Thymus (tissue), 11 donors: ENCODE measurements around the gene UGT3A1. TPM values are rescaled to one million over a fixed set of nuclear protein-coding genes. Genes with fewer than 3 reads are reported as not detected.
"Not testable (repeated sequence)": the region's sequence is repeated elsewhere in the genome, so short reads cannot be mapped to it uniquely, and the experiment has no call there.

Experiments used
- DNase-seq, 9 donors: peaks; one replicate each; pipeline ENCODE4 v3.0.0-alpha.2; 2013; ENCODE audit warnings: low spot score in 9 of 9, low read depth in 6 of 9, missing footprints in 1 of 9
- H3K27ac ChIP-seq, 2 donors: one replicate each; pipeline ENCODE4 v1.5.1; 2013; ENCODE audit warnings: control low read depth in 1 of 2, low read depth in 1 of 2, low read length in 1 of 2, mild to moderate bottlenecking in 1 of 2, moderate library complexity in 1 of 2
- H3K27me3 ChIP-seq, 2 donors: one replicate each; pipeline ENCODE4 v1.5.1; 2013; ENCODE audit warnings: low read length in 1 of 2; ENCODE audit not compliant: control insufficient read depth in 2 of 2, insufficient read depth in 1 of 2
- H3K36me3 ChIP-seq, 2 donors: one replicate each; pipeline ENCODE4 v1.5.1; 2013; ENCODE audit warnings: low read length in 1 of 2, mild to moderate bottlenecking in 1 of 2, moderate library complexity in 1 of 2; ENCODE audit not compliant: control insufficient read depth in 2 of 2, insufficient read depth in 2 of 2
- H3K4me1 ChIP-seq, 2 donors: one replicate each; pipeline ENCODE4 v1.5.1; 2013; ENCODE audit warnings: low read length in 2 of 2; ENCODE audit not compliant: control insufficient read depth in 2 of 2, insufficient read depth in 2 of 2
- H3K4me3 ChIP-seq, 2 donors: one replicate each; pipeline ENCODE4 v1.5.1; 2013; ENCODE audit warnings: low read length in 2 of 2, control low read depth in 1 of 2, mild to moderate bottlenecking in 1 of 2
- H3K9me3 ChIP-seq, 2 donors: one replicate each; pipeline ENCODE4 v1.5.1; 2013; ENCODE audit warnings: low read length in 1 of 2, mild to moderate bottlenecking in 1 of 2; ENCODE audit not compliant: control insufficient read depth in 2 of 2, insufficient read depth in 1 of 2
- WGBS: extraction: QIAGEN DNeasy Blood & Tissue Kit; methylation state at CpG from one replicate; pipeline ENCODE4 v1.1.7; 2013; 5-methylcytosine and 5-hydroxymethylcytosine counted together
- polyA plus RNA-seq: library from polyadenylated mRNA; stranded (reverse); fragments of 200-250 nt; gene quantifications from one replicate; pipeline ENCODE4 v1.2.3, GENCODE V29; 2013
- total RNA-seq: library from RNA; stranded (reverse); fragments of 120-200 nt; gene quantifications from one replicate; pipeline ENCODE4 v1.2.4, GENCODE V29; 2013
- donor health status: healthy.

Gene UGT3A1
- total and polyA plus RNA-seq, 2 donors: 0.09 to 0.11 TPM

DNA sequence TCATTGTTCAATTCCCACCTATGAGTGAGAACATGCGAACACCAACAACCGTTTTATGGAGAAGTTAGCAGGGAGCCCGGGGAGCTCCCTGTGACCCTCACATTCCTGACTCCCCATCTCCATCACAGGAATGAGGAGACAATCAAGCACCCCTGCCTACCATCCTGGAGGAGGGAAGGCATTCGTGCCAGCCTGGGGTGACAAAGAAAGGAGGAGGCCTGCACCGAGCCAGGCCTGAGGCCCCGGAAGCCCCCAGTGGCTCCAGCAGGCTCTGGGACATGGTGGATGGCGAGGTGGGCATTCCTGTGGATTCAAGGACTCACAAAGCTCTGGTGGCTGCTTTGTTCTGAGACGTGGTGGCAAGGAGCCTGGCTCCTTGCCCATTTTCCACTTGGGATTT lies 36.5 kb upstream of the UGT3A1 start:
- Histone ChIP-seq H3K4me3 (no peak overlapping the region), H3K27me3 (no peaks in the 10 kb centered on the region), H3K4me1 (no peaks in the 10 kb centered on the region), H3K27ac (no peak overlapping the region), H3K9me3 (no peaks in the 10 kb centered on the region), H3K36me3 (no peaks in the 10 kb centered on the region)
- no peak for DNase-seq
- 94% methylated on average over 8 of the region's 8 CpGs for WGBS

DNA sequence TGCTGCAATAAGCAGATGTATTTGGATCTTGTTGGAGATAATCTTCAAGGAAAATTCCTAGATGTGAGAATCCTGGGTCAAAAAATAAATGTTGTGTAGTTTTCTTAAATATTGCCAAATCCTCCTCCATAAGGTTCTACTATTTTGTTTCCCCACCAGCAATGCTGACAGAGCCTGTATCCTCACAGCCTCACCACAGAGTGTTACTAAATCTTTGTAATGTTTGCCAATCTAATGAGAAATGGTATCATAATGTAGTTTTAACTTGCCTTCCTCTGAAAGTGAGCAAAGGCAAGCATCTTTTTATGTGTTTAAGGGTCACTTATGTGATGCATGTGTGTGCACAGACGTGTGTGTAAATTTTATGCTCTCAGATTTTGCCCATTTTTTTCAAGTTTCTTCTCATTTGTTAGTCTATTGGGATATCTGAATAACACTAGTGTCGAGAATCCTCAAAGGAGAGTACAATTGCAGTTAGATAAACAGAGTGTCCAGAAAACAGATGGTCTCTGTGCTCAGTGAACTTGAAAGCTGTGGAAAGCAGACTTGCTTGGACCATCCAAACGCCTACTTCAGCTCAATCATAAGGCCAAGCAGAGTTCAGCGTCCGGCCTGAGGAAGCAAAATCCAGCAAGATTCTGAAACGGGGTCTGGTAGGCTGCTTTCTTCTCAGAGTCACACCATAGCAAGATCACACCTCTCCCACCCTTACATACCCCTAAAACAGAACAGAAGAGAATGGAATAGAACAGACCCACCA lies 35.7 kb upstream of the UGT3A1 start:
- H3K4me3 ChIP-seq: no peak overlapping the region
- no peaks in the 10 kb centered on the region for H3K9me3 ChIP-seq
- H3K27me3 ChIP-seq: no peaks in the 10 kb centered on the region
- WGBS: 94% methylated on average over 6 of the region's 6 CpGs
- no peaks in the 10 kb centered on the region for H3K4me1 ChIP-seq
- H3K27ac ChIP-seq: no peak overlapping the region
- H3K36me3 ChIP-seq: no peaks in the 10 kb centered on the region
- DNase-seq: no peak

DNA sequence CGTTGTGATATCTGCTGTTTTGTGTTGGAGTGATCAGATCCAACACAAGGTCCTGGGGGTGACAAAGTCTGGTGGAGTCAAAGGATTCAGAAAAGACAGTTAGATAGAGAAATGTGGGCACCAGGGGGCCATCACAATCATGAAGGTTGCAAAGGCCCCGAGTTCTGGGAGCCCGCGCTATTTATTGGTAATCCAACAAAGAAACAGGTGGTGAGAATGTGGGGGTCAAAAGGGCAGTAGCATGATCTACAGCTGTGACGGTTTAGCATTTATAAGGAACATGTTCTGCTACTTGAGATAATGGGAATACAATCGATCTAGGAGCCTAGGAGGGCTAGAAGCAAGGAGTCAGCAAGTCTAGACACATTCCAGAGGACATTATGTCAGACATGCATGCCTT lies 31.1 kb upstream of the UGT3A1 start:
- not testable (repeated sequence) for H3K36me3 ChIP-seq, H3K27ac ChIP-seq, H3K4me3 ChIP-seq, H3K9me3 ChIP-seq, H3K27me3 ChIP-seq, H3K4me1 ChIP-seq, DNase-seq
- WGBS: 92% methylated on average over 6 of the region's 6 CpGs

DNA sequence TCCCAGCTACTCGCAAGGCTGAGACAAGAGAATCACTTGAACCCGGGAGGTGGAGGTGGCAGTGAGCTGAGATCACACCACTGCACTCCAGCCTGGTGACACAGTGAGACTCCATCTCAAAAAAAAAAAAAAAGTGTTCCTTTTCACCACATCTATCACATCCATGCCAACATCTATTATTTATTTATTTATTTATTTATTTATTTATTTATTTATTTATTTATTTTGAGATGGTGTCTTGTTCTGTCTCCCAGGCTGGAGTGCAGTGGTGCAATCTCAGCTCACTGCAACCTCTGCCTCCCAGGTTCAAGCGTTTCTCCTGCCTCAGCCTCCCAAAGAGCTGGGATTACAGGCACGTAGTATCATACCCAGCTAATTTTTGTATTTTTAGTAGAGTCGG lies 28.4 kb upstream of the UGT3A1 start:
- H3K4me1 ChIP-seq, DNase-seq, H3K9me3 ChIP-seq, H3K27me3 ChIP-seq, H3K36me3 ChIP-seq, H3K27ac ChIP-seq, H3K4me3 ChIP-seq: not testable (repeated sequence)
- WGBS: 96% methylated on average over 5 of the region's 5 CpGs

DNA sequence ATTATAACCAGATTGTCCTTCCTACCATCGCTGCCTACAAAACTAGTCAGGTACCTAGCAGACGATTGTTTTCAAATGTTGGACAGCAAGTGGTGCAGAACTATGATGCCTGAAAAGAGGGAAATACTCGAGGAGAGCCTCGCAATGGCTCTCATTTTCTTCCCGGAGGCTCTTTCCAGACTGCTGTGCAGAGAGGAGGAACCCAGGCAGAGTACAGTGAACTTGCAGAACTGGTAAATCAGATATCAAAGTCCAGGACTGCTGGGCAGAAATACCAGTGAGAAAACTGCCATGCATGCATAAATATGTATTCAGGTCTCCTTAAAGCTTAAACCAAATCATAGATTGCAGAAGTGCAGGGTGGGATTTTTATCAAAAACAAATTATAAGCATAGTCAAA lies 26.4 kb upstream of the UGT3A1 start:
- Histone ChIP-seq H3K27me3 (no peaks in the 10 kb centered on the region), H3K4me3 (no peak overlapping the region), H3K27ac (no peak overlapping the region), H3K36me3 (no peaks in the 10 kb centered on the region), H3K4me1 (no peaks in the 10 kb centered on the region), H3K9me3 (peaks cover 4 to 16% of the 10 kb centered on the region in 2 donors)
- WGBS: 88% methylated on average over 5 of the region's 5 CpGs
- no peak for DNase-seq

DNA sequence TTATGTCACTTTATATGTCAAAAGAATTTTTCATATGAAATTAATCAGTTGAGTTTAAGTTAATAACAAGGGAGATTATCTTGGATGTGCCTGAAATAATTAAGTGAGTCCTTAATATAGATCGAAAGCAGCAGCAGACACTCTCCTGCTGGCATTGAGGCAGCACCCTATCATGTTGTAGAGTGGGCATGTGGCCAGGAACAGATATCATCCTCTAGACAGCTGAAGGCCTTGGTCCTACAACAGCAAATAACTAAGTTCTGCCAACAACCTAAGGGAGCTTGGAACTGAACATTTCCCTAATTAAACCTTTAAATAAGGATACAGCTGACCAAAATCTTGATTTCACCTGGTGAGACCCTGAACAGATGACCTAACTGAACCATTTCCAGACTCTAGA lies 25.8 kb upstream of the UGT3A1 start:
- Histone ChIP-seq H3K27ac (no peak overlapping the region), H3K4me1 (no peaks in the 10 kb centered on the region), H3K27me3 (no peaks in the 10 kb centered on the region), H3K36me3 (no peaks in the 10 kb centered on the region), H3K9me3 (peaks cover 4 to 16% of the 10 kb centered on the region in 2 donors), H3K4me3 (no peak overlapping the region)
- WGBS: 92% methylated on average over 1 of the region's 1 CpG
- DNase-seq: no peak

DNA sequence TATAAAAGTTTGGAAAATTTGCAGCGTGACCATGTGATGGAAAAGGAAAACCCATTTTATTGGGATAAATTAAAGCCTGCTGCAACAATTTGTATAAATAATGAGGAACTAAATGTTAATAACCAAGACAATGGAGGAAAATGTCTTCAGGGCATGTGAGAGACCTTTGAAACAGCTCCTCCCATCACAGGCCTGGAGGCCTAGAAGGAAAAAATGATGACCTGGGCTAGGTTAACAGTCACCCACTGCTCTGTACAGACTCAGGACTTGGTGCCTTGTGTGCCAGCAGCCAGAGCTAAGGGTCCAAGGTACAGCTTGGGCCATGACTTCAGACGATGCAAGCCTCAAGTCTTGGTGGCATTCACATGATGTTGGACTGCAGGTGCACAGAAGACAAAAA lies 22.0 kb upstream of the UGT3A1 start:
- H3K27ac ChIP-seq: no peak overlapping the region
- no peak for DNase-seq
- no peaks in the 10 kb centered on the region for H3K36me3 ChIP-seq
- no peaks in the 10 kb centered on the region for H3K27me3 ChIP-seq
- H3K9me3 ChIP-seq: peaks cover 6 to 23% of the 10 kb centered on the region in 2 donors
- 94% methylated on average over 2 of the region's 2 CpGs for WGBS
- no peaks in the 10 kb centered on the region for H3K4me1 ChIP-seq
- H3K4me3 ChIP-seq: no peak overlapping the region

DNA sequence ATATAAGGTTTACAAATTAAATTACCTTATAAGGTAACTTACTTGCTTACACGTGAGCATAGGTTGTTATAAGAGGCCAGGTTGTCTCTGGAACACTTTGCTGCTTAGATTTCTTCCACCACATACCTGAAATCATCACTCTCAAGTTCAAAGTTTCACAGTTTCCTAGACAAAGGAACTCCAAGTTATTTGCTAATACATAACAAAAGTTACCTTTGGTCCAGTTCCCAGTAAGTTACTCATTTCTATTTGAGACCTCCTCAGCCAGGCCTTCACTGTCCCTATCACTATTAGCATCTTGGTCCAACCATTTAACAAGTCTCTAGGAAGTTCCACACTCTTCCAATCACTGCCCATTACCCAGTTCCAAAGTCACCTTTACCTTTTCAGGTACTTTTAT lies 18.5 kb upstream of the UGT3A1 start:
- H3K27ac ChIP-seq: no peak overlapping the region
- WGBS: 94% methylated on average over 1 of the region's 1 CpG

DNA sequence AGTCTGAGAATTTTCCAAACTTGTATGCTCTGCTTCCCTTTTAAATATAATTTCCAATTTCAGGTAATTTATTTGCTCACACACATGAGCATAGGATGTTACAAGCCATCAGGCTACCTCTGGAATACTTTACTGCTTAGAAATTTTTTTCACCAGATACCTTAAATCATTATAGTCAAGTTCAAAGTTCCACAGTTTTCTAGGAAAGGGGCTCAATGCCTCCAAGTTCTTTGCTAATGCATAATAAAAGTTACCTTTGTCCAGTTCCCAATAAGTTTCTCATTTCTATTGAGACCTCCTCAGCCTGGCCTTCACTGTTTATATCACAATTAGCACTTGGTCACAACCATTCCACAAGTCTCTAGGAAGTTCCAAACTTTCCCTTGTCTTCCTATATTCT lies 16.2 kb upstream of the UGT3A1 start:
- no peaks in the 10 kb centered on the region for H3K27me3 ChIP-seq
- H3K4me3 ChIP-seq: no peak overlapping the region
- H3K36me3 ChIP-seq: no peaks in the 10 kb centered on the region
- no peak for DNase-seq
- H3K4me1 ChIP-seq: no peaks in the 10 kb centered on the region
- H3K9me3 ChIP-seq: peaks cover 2 to 7% of the 10 kb centered on the region in 2 donors
- H3K27ac ChIP-seq: no peak overlapping the region

More for the DNA sequence above, 18.5 kb upstream of the UGT3A1 start:
- Histone ChIP-seq H3K27me3 (no peaks in the 10 kb centered on the region), H3K4me1 (no peaks in the 10 kb centered on the region), H3K4me3 (no peak overlapping the region), H3K36me3 (no peaks in the 10 kb centered on the region), H3K9me3 (peaks cover 4 to 15% of the 10 kb centered on the region in 2 donors)
- DNase-seq: no peak
